Upper lobe of right lung (tissue), 1 donor: Measurements from ENCODE around the gene GUCY1A1. TPM values are rescaled to one million over a fixed set of nuclear protein-coding genes. Genes with fewer than 3 reads are reported as not detected.
A peak's percentile ranks its signal among the peaks of the same experiment; 100 is the strongest.

Experiments used
- ATAC-seq: fragments of 200-7000 bp; cut with Tn5 transposase; one replicate; pipeline ENCODE4 v1.9.1; 2020; ENCODE audit warnings: mild to moderate bottlenecking, moderate library complexity
- DNase-seq: peaks from one replicate; pipeline ENCODE4 v3.0.0-alpha.2; 2020
- H3K27ac ChIP-seq: fragments of 200-600 bp; one replicate; pipeline ENCODE4 v1.8.0; 2022
- H3K27me3 ChIP-seq: fragments of 200-600 bp; one replicate; pipeline ENCODE4 v1.8.0; 2022; ENCODE audit warnings: mild to moderate bottlenecking
- H3K36me3 ChIP-seq: fragments of 200-600 bp; one replicate; pipeline ENCODE4 v1.8.0; 2022
- H3K4me1 ChIP-seq: fragments of 200-600 bp; one replicate; pipeline ENCODE4 v1.8.0; 2022
- H3K4me3 ChIP-seq: fragments of 200-600 bp; one replicate; pipeline ENCODE4 v1.8.0; 2022; ENCODE audit warnings: mild to moderate bottlenecking
- H3K9me3 ChIP-seq: fragments of 200-600 bp; one replicate; pipeline ENCODE4 v1.8.0; 2022
- intact Hi-C: fragments of 100-400 bp; cut with DNase I; formaldehyde crosslinking; loops from one replicate; pipeline ENCODE4 v1.11.0; 2022
- total RNA-seq: library from RNA; stranded (reverse); fragmentation: NEBNext Ultra II Directional; extraction: Animal tissue kit (Norgen Biotek cat#: 25700); gene quantifications from one replicate; pipeline ENCODE4 v1.2.1, GENCODE V29; 2021
- TF ChIP-seq, protein P1 (sequence below): fragments of 200-600 bp; IDR thresholded peaks from one replicate; pipeline ENCODE4 v1.8.0; 2022; ENCODE audit warnings: antibody characterized with exemption
- donor health status: DM: no; HTN: yes; CAD: no; lungs with severe emphysema.

GUCY1A1 gene
- total RNA-seq, 1 donor from 2014 or later: 76.0 TPM

DNA sequence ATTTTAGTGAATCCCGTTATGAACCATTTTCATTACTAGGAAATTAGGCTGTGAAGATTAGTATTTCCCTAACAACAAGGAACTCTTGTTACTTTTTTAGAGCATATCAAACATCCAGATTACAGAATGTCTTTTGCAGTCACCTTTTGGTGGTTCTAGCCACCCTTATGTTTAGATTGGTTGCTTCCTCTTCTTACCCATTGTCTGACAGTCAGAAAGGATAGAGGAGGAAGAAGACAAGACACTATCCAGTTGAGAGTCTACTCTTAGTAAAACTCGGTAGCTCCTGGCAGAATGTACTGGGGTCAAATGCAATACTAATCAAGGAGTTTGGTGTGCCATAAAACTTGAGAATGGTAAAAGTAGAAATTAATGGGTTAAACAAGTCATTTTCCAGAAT is 1.6 kb upstream of the GUCY1A1 start:
- TF ChIP-seq, protein P1, sequence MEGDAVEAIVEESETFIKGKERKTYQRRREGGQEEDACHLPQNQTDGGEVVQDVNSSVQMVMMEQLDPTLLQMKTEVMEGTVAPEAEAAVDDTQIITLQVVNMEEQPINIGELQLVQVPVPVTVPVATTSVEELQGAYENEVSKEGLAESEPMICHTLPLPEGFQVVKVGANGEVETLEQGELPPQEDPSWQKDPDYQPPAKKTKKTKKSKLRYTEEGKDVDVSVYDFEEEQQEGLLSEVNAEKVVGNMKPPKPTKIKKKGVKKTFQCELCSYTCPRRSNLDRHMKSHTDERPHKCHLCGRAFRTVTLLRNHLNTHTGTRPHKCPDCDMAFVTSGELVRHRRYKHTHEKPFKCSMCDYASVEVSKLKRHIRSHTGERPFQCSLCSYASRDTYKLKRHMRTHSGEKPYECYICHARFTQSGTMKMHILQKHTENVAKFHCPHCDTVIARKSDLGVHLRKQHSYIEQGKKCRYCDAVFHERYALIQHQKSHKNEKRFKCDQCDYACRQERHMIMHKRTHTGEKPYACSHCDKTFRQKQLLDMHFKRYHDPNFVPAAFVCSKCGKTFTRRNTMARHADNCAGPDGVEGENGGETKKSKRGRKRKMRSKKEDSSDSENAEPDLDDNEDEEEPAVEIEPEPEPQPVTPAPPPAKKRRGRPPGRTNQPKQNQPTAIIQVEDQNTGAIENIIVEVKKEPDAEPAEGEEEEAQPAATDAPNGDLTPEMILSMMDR: no peak
- H3K27me3 ChIP-seq: no peaks in the 10 kb centered on the region
- no peak overlapping the region for H3K4me3 ChIP-seq
- H3K36me3 ChIP-seq: no peaks in the 10 kb centered on the region
- peaks cover 10% of the 10 kb centered on the region for H3K4me1 ChIP-seq
- H3K9me3 ChIP-seq: no peaks in the 10 kb centered on the region
- intact Hi-C loops: no loop called here
- H3K27ac ChIP-seq: peak overlapping the region; percentile 4
- ATAC-seq: no peak
- DNase-seq: no peak

DNA sequence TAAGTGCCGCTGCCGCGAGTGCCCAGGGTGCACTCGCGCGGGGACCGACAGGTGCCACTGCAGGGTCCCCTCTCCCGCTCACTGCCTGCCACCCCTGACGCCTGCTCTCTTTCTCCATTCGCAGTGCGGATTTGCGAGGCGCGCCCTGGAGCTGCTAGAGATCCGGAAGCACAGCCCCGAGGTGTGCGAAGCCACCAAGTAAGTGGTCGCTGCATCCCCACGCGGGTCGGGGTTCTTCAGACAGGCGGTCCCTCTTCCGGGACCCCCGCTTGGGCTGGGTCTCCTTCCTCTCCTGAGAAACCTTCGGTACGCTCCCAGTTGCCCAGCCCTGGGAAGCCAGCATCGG is 547 bp downstream of the GUCY1A1 start:
- TF ChIP-seq, protein P1: no peak
- DNase-seq: peak; percentile 87
- Histone ChIP-seq H3K4me3 (peak overlapping the region; percentile 70), H3K36me3 (no peaks in the 10 kb centered on the region), H3K9me3 (no peaks in the 10 kb centered on the region), H3K4me1 (peaks cover 29% of the 10 kb centered on the region), H3K27ac (peak overlapping the region; percentile 90), H3K27me3 (no peaks in the 10 kb centered on the region)
- ATAC-seq: peak; percentile 86
- intact Hi-C loops: no loop called here

DNA sequence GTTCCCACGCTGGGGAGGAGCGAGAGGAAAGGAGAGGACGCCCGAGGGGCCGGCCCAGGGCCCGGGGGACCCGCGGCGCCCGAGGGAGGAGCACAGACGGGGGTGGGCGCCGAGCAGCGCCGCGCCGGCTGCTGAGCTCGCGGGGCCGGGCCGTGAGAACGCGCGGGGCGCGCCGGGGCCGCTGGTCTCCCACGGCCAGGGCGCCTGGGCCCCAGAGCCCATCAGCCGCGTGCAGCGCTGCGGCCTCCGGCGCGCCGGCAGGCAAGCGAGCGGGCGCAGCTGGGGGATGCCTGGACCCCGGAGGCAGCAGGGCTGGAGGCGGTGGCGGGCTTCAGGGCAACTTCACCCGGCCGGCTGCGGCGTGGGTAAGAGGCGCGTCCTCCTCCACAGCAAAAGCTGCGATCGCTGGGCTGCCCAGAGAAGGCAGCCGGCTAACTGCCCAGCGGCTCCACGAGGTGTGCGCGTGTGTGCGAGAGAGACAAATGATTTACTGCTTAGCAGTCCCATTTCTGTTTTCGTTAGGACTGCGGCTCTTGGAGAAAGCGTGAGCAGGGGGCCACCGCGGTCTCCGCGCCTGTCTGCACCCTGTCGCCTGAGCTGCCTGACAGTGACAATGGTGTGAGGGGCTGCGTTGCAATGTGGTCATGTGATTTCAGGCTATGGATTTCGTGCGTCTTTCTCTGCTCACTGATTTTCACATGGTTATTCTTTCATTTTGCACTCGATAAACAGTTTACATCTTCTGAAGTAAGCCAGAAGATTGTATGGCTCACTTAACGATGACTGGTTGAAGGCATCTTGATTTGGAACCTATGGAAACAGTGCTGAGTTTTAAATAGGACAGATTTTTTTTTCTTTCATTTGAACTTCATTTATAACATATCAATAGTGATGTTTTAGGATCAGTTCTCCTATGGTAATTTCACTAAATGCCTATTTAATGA is 1.2 kb downstream of the GUCY1A1 start:
- DNase-seq (peak; percentile 80), ATAC-seq (peak; percentile 81)
- H3K4me3 ChIP-seq: peak overlapping the region; percentile 70
- intact Hi-C loops: no loop called here
- H3K27ac ChIP-seq: peak overlapping the region; percentile 90
- no peaks in the 10 kb centered on the region for H3K27me3 ChIP-seq
- no peaks in the 10 kb centered on the region for H3K9me3 ChIP-seq
- H3K4me1 ChIP-seq: peaks cover 33% of the 10 kb centered on the region
- no peaks in the 10 kb centered on the region for H3K36me3 ChIP-seq
- TF ChIP-seq, protein P1: no peak

DNA sequence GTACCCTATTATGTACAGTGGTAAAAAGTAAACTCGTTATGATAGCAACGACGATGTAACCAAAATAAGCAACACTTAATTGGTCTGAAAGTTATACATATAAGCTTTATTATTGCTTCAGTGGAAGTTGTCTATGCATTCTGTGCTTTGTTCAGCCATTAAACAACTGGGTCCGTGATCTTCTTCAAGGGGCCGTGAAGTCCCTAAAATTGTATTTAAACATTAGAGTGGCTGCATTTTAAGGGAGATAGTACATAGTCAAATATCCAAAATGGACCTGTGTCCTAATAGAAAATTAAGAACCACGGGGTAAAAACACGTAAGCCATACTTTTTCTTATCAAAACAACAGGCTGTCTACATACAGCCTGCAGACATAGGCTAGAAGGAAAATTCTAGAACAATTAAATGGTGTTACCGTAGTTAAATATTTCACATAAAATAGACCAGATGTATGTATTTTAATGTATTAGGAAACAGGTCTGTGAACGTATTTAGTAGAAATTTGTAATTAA is 2.1 kb downstream of the GUCY1A1 start:
- peak overlapping the region; percentile 70 for H3K4me3 ChIP-seq
- no peaks in the 10 kb centered on the region for H3K27me3 ChIP-seq
- DNase-seq: no peak
- peaks cover 33% of the 10 kb centered on the region for H3K4me1 ChIP-seq
- intact Hi-C loops: no loop called here
- TF ChIP-seq, protein P1: no peak
- ATAC-seq: no peak
- H3K9me3 ChIP-seq: no peaks in the 10 kb centered on the region
- no peaks in the 10 kb centered on the region for H3K36me3 ChIP-seq
- H3K27ac ChIP-seq: peak overlapping the region; percentile 90

DNA sequence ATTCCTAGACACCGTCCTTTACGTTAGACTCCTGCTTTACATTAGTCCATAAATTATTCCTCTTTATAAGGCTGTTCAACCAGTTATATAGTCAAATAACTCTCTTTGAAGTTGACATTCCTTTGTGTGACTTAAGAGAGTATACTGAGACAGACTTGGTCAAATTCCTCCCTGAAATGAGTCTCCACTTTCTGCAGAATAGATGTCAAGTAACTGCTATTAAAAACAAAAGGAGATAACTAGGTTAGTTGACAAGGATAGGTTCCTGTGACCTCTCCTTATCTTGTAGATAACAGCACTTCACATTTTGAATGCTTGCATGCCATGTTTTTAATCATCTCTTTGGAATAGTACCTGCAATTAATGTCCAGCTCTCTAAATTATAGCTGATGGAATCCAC is 5.7 kb downstream of the GUCY1A1 start:
- H3K4me1 ChIP-seq: peaks cover 48% of the 10 kb centered on the region
- TF ChIP-seq, protein P1: no peak
- no peaks in the 10 kb centered on the region for H3K9me3 ChIP-seq
- intact Hi-C loops: no loop called here
- ATAC-seq (no peak), DNase-seq (no peak)
- no peaks in the 10 kb centered on the region for H3K36me3 ChIP-seq
- no peak overlapping the region for H3K27ac ChIP-seq
- no peaks in the 10 kb centered on the region for H3K27me3 ChIP-seq
- H3K4me3 ChIP-seq: no peak overlapping the region
